Stimulated activated CD8-positive, alpha-beta memory T cell treated with anti-CD3 and anti-CD28 coated beads, Interleukin-7, amount 100 ng/mL, for 1 hour (primary cell): ENCODE data around the gene SHROOM2.

ENCODE experiments used
- DNase-seq, 2 donors: peaks; one replicate each; pipeline ENCODE4 v3.0.0-alpha.2; 2020; ENCODE audit warnings: low read depth in 2 of 2

SHROOM2 gene

DNA sequence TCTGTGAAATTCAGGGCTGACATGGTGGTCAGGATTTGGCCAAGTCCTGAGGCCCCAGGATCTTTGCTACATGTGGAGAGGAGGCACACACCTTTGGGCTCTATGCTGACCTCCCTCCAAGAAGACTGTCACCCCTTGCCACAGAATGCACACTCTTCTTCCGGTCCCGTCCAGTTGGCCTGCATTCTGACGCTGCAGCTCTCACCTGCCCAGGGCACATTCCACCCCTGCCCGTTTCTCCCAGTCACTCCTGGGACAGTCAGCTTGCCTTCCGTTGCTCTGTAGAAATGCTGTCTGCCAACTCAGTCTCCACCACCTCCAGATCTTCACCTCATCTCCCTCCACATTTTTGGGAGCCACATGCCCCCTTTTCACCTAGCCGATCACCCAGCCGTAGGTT is 76.7 kb downstream of the SHROOM2 start:
- DNase-seq, result no peak

DNA sequence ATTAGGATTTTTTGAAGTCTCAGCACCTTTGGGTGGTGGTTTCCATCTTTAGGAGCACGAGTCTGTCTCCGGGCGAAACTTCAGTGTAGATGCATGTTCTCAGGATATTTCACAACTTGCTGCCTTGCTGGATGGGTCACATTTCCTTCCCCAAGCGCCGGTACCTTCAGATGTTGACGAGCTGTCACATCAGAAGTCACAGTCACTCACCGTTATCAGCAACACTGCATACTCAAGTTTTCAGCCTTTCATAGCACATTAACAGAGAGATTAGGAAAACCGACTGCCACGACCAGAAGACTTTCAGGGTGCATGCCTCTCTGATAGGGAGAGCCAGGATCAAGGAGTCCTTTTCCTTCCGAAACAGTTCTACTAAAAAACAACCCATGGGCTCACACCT is 77.8 kb downstream of the SHROOM2 start:
- no peak for DNase-seq

DNA sequence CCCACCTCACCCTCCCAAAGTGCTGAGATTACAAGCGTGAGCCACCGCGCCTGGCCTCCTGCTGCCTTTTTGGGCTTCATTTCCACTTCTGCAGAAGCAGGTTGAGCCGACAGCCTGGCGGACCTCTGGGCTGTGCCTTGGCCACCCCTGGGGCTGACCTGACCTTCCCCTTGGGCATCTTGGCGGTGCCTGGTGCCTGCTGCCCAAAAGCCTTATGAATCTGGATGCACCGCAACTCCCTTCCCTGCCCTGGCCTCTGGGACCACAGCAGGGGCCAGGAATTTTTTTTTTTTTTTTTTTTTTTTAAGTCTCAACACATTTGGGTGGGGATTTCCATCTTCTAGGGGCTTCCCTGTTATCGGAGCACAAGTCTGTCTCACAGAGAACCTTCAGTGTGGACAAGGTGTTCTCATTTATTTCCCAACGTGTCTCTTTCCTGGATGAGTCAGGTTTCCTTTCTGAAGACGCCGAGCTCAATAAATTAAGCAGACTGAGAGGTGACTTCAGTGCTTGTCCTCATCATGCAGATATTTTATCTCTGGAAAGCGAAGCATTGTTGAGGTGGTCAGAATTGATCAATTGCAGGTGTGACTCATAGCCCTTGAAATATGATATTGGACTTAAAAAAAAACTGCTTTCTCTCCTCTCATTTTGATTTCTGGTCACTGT is 79.7 kb downstream of the SHROOM2 start:
- DNase-seq, result no peak

DNA sequence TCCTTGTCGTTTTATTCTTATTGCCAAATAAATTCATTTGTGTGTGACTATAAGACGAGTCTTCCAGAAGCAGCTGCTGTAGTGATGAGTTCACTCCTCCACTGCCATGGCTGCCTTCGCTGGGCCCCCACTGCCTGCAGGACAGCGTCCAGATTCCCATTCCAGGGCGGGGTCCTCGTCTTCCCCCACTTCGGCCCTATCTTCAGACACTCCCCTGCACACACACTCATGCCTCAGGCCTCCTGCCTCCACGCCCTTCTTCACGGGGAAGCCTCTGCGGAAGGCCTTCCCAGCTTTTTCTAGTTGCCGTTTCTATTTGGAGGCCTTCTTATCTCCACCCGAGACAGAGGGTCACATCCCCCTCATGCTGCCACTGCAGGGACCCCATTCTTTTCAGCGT is 80.4 kb downstream of the SHROOM2 start:
- no peak for DNase-seq

DNA sequence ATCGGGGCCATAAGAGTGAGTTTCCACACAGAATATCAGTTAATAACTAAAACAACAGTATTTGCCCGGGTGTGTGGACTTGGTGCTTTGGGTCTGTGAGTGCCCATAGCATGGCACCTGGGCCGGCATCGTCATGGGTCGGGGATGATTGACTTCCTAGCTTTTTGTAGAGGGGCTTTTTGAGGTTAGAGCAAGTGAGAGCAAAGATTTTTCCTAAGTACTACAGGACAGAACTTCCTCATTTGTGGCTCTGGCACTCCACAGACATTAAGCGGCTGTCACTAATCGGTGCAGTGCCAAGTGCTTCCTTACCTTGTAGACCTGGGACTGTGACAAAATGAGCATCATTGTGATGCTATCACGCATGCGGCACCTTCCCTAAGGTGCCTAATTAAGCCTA is 81.0 kb downstream of the SHROOM2 start:
- DNase-seq, result no peak

DNA sequence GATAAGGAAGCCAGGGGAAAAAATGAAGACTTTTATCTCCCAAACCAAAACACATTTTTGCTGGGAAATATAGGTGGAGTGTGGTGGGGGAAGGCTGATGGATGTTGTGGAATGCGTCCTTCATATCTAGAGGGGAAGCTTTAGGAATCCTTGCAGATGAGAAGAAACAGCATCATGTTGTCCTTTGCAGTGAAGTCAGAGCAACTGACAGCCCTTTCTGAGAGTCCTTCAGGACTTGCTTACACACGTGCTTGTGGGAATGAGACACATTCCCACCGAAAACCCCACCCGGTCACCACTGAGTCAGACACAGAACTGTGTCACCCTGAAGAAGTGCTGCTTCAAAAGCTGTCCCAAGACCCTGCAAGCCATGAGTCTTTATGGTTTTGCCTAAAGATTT is 81.5 kb downstream of the SHROOM2 start:
- no peak for DNase-seq

DNA sequence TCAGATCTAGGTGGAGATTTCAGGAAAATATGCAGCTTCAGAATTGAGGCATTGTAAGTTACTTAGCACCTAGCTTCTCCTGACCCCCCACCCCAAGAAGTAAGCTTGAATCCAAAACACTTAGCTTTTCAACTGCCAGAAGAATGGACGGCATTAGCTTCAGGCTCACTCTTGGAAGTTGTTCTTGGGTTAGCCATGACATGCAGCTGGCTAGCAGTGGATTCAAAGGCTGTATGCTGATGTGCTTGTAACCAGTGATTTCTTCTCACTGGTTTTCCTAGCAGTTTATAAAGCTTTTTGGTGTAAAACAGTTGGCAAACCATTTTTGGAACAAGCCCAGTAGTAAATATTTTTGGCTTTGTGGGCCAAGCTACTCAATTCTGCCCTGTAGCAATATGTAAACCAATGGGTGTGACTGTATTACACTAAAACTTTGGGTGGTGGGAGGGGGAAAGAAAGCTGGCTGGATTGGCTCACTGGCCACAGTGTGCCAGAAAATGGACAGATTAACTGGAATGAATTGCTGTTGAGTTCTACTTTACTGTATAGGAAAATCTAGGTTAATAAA is 85.6 kb downstream of the SHROOM2 start:
- no peak for DNase-seq

DNA sequence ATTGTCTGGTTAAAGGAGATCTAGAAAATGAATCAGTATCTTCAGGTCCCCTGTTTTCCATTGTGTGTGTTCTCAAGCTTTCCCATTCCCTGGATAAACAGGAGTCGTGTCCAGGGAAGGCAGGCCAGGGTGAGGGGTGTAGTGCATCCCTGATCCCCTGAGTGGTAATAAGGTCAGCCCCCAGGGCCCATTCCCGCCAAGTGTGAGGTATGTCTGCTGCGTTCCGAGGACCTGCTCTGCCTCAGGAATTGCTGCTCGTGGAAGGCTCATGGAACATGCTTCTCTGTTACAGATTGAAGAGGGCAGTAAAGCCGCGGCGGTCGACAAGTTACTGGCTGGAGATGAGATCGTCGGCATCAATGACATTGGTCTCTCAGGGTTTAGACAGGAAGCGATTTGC is 87.1 kb downstream of the SHROOM2 start:
- no peak for DNase-seq

DNA sequence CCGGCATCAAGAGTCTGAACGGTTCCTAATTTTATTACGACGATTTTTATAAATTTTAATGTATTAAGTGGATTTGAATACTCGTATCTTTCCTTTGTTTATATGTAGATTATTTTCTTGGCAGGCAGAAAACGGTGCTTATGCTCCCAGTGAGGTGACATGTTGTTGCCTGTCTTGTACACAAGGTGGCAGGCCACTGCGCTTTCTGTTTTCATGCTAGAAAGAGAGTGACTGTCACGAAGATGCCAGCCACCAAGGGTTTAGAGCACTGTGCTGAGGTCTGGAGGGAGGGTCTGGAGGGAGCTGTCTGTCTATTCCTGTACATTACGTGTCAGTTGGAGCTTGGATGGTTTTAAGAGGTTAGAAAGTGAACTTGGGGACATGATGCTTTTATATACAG is 87.7 kb downstream of the SHROOM2 start:
- no peak for DNase-seq

DNA sequence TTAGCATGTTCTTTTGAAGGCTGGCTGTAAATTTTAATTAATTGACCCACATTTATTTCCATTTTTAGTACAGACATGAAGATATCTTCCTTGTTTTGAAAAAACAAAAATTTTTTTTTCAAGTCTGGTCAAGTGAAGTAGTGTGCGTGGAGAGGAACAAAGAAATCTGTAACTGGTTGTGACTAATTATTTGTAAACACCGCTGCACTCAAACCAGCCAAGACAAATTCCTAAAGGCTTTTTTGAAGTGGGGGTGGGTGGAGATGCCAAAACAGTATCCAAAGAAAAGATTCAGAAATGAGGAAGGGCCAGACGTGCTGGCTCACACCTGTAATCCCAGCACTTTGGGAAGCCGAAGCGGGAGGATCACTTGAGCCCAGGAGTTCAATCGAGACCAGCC is 88.3 kb downstream of the SHROOM2 start:
- DNase-seq, result no peak

DNA sequence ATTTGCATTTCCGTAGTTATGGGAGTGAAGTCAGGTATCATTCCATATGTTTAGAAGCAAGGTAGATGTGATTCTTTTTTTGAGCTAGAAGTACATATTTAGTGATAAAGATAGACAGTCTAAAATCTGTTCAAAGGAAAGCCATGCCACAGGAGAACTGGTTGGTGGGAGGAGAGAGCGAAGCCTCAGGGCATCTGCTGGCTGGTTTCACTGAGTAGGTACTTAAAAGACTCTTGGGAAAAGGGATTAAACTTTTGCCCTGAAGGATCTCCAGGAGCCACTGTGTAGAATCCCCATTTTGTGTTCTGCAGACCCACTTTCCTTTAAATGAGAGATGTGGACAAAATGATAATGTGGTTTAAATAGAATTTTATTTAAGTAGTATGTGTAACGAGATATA is 89.6 kb downstream of the SHROOM2 start:
- DNase-seq, result no peak

DNA sequence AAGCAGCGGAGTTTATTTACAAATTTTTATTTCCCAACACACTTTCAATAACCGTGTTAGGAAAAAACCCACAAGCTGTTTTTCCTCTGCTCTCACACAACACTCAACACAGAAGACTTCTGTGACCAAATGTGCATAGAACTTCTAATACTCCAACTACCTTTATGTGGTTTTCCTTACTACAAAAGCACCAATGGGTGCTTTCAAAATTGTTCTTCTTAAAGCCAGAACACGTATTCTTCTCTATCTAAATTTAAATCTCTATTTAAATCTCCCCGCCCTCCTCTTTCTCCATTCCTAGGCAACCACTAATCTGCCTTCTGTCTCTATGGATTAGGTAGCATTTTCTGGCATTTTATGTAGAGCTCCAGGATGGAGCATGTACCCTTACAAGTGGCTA is 90.0 kb downstream of the SHROOM2 start:
- DNase-seq, result no peak

DNA sequence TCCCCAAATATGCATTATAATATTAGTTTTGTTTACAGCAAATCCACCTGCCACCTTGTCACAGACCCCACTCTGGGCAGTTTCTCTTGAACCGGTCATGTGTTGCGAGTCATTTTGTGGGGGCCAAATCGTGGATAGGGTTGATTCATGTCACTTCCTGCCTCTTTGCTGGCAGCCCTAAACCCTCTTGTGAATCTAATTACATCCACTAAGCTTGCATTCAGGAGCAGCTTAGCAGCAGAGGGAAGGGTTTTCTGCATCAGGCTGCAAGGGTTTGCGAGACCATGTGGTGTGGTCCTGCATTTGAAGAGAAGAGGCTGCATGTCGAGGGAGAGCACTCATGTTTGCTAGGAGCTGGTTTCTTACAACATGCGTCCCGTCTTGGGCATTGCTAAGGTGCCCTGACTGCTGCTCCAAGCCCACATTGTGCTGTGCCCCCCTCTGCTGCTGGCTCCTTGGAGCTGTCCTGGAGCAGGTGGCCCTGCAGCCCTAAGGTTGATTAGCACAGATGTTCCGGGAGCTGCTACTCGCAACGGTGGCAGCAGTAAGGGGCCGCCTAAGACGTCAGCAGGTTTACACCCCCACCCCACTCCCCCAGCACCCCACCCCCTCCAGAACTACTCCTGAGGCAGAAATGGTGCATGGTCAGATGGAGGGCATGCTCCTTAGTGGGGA is 92.1 kb downstream of the SHROOM2 start:
- DNase-seq, result no peak

DNA sequence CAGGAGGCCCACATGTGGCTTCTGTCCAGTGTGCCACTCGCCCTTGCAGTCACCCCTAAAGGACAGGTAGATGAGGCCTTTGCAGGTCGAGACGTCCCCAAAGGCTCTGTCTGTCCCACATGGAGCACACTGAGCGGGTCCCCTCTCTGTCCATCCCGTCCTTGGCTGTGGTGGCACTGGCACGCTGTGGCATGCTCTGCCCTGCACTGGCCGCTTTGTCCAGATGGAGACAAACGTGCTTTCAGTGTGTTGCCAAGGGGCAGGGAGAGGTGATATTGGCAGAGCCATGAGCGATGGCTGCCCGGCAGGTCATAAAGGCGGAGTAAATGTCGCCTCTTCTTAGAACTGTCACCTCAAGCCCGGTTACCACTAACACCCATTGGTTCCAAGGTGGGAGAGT is 94.0 kb downstream of the SHROOM2 start:
- no peak for DNase-seq

DNA sequence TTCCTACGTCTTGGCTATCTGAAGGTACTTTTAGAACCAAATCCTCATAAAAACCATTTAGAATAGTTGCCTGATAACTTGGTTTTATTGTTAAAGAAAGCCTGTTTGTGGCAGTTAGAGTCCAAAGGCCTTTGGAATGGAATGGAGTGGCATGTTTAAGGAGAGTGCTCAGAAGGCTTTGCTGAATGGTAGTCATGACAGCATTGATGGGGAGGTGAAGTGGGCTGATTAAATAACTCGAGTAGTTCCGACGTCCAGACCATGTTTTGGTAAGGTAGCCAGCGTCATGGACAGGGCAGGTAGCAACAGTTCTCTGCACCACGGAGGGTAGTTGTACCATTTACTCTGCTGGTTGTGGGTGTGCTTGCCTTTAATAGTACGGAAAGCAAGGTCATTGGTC is 94.6 kb downstream of the SHROOM2 start:
- DNase-seq, result no peak

DNA sequence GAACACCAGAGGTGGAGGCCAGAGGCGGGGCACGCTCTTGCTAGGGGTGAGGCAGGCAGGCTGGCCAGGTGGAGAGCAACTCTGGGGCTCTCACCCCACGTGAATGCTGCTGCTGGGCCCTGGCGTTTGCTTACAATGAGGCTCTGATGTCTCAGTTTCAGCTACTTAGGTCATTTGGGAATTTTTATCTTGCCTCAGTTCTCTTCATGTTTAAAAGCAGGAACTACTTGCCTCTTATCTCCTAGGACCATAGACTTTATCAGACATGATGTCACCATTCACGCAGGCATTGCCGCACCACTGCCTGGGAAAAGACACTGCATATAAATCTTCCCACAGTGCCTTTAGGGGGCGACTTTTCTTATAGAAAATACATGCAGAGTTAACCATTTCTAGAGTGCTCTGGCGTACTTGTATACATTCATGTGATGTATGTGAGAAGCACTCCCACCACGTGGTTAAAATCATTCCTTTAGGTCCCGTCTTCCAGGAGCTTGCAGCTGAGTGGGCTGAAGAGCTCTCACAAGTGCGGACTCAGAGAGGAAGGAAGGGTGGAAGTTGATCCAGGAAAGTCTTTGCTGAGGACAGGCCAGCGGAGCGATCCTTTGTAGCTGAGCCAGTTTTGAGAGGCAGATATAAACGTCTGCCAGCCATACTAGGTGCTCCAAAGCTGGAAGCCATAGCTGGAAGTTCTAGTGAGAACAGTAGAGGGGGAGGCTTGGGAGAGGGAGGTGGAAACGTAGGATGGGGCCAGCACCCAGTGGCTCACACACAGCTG is 96.6 kb downstream of the SHROOM2 start:
- DNase-seq, result no peak

DNA sequence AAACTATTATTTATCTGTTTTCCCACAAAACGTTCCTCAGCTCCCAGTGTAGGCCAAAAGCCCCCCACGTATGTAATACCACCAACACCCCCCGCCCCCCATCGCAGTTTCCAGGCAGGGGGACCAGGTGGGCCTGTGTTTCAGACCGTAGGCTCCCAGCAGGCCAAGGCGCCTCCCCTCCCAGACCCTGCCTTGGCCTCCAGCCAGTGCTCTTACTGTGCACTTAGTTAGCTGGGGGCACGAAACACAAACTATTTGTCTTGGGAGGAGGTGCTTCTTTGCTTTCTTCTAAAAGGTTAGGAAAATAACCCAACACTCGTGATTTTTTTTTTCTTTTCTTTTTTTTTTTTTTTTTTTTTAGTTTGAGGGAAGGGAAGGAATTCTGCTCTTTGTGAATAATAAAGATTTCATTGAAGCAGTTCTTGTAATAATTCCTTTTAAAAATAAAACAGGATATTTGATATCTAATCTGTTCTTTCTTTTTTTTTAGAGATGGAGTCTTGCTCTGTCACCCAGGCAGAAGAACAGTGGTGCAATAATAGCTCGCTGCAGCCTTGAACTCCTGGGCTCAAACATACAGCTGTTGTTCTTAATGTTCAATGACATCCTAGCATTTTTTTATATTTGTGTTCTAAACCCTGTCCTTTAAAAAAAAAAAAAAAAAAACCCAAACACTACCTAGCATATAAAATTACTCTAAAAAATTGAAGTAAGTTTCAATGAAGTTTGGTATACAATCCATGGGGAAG is 98.0 kb downstream of the SHROOM2 start:
- no peak for DNase-seq

DNA sequence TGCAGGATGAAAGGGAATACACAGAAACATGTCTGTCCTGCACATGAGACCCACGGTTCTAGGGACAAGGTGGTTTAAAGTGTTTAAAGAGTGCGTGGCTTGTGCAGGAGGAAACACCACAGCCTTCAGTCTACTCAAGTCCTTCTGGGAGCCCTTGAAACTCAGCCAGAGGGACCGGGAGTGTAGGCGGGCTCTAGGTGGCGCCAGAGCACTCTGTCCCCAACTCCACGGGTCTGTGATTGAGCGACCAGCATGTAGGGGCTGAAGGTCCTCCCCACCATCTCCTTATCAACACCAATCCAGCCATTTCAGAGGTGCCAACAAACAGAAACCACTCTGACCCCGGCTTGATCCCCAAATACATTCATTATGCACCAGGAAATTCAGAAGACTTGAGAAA is 98.9 kb downstream of the SHROOM2 start:
- DNase-seq, result peak in 1 of 2 donors; percentile 11

DNA sequence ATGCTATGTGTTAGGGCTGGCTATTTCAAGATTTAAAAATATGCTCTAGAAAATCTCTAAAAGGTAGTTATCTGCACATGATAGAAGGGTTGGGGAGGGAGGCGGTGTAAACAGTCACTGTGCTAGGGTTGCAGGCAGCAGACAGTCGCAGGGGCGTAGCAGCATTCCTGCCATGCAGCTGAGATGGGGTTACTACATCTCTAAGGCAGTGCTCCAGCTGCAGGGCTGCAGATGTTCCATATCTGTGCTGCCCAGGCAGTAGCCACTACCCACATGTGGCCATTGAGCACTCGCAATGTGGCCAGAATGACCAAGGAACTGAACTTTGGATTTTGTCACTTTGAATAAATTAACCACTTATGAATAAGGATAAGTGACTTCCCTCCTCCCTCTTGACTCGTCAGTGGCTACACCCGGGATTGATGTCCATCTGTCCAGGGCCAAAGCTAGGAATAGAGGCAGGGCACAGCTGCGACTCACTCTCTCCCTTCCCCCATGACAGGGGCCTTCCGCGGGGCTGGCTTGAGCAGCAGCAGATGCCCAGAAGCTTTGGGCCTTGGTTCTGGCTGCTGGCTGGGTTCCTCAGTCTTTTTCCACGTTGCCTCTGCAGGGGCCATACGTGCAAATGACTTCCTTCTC is 101.5 kb downstream of the SHROOM2 start:
- DNase-seq, result no peak

DNA sequence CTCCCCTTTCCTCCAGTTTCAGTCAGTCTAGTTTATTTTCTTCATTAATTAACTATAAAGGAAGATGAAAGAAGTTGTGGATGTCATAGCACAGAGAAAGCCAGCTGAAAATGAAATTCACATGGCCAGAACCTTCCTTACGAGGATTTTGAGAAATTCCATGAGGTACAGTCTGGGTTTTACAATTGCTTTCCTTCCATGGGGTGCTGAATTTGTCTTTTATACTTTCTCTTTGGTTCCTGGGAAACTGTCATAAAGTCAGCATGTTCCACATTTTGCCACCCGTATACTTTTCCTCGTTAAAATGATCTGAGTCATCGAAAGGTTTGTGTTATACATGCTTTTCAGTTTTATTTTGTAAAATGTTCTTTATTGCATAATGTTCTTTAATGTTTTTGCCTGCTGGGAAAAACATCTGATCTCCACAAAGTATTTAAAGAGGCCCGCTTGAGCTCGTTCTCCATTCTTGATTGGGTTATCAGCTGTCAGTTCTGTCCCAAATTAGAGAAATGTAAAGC is 102.8 kb downstream of the SHROOM2 start:
- no peak for DNase-seq

DNA sequence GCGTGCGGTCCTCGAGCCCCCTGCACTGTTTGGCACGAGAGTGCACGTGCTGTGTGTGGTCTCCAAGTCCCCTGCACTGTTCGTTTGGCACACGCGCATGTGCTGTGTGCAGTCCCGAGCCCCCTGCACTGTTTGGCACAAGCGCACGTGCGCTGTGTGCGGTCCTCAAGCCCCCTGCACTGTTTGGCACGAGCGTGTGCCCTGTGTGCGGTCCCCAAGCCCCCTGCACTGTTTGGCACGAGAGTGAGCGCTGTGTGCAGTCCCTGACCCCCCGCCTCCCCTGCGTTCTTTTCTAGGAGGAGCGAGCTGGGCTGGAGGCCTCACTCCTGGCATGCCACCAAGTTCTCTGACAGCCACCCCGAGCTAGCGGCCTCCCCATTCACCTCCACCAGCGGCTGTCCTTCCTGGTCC is 104.5 kb downstream of the SHROOM2 start:
- DNase-seq, result no peak
